Smooth muscle cell (in vitro differentiated cells): Measurements from ENCODE around the gene IMMT. TPM values are rescaled to one million over a fixed set of nuclear protein-coding genes. Genes with fewer than 3 reads are reported as not detected.

ENCODE experiments used
- DNase-seq: peaks from one replicate; lab custom pipeline; 2025; ENCODE audit not compliant: unreplicated experiment; lab: John Stamatoyannopoulos, UW
- H2AFZ ChIP-seq: fragments of 200-600 bp; sonication (generic); 2 replicates; pipeline ENCODE4 v1.6.0; 2016; ENCODE audit warnings: antibody characterized with exemption, low read depth, mild to moderate bottlenecking
- H3F3A ChIP-seq: fragments of 200-600 bp; sonication (generic); 2 replicates; pipeline ENCODE4 v1.6.0; 2017; ENCODE audit warnings: antibody characterized with exemption, low read depth
- H3K27ac ChIP-seq: fragments of 200-600 bp; sonication (generic); 2 replicates; pipeline ENCODE4 v1.5.1; 2016; ENCODE audit warnings: low read depth, mild to moderate bottlenecking
- H3K27me3 ChIP-seq: fragments of 200-600 bp; sonication (generic); 2 replicates; pipeline ENCODE4 v1.6.1; 2016; ENCODE audit warnings: low read depth, mild to moderate bottlenecking
- H3K36me3 ChIP-seq: fragments of 200-600 bp; sonication (generic); 2 replicates; pipeline ENCODE4 v1.5.1; 2016; ENCODE audit warnings: low read depth
- H3K4me1 ChIP-seq: fragments of 200-600 bp; sonication (generic); 2 replicates; pipeline ENCODE4 v1.5.1; 2016; ENCODE audit warnings: low read depth
- H3K4me2 ChIP-seq: fragments of 200-600 bp; sonication (generic); 2 replicates; pipeline ENCODE4 v1.6.0; 2016; ENCODE audit warnings: mild to moderate bottlenecking
- H3K4me3 ChIP-seq: fragments of 200-600 bp; sonication (generic); 2 replicates; pipeline ENCODE4 v1.5.1; 2016; ENCODE audit warnings: mild to moderate bottlenecking
- H3K79me2 ChIP-seq: fragments of 200-600 bp; sonication (generic); 2 replicates; pipeline ENCODE4 v1.6.0; 2016; ENCODE audit warnings: low read depth, mild to moderate bottlenecking
- H3K9ac ChIP-seq: fragments of 200-600 bp; sonication (generic); 2 replicates; pipeline ENCODE4 v1.6.0; 2016; ENCODE audit warnings: low read depth
- H3K9me3 ChIP-seq: fragments of 200-600 bp; sonication (generic); replicated peaks from 2 replicates; pipeline ENCODE4 v1.5.1; 2016; ENCODE audit warnings: low read depth
- H4K20me1 ChIP-seq: fragments of 200-600 bp; sonication (generic); 2 replicates; pipeline ENCODE4 v1.6.0; 2016; ENCODE audit warnings: low read depth
- WGBS: methylation state at CpG from one replicate; pipeline ENCODE4 v1.1.7; 2016; ENCODE audit warnings: low lambda C conversion rate; 5-methylcytosine and 5-hydroxymethylcytosine counted together
- polyA plus RNA-seq: library from polyadenylated mRNA; unstranded; fragments of >200 nt; fragmentation: Nextera tagmentation; extraction: Ambion mirVana; gene quantifications from 2 replicates; pipeline ENCODE4 v1.2.1, GENCODE V29; 2016
- total RNA-seq: library from RNA; depleted of rRNA; stranded (reverse); fragments of >200 nt; gene quantifications from 2 replicates; pipeline ENCODE4 v1.2.3, GENCODE V29; 2014
- TF ChIP-seq, protein P1 (sequence below): fragments of 200-600 bp; sonication (generic); IDR thresholded peaks from 2 replicates; pipeline ENCODE4 v1.5.1; 2017; ENCODE audit warnings: borderline replicate concordance, mild to moderate bottlenecking, antibody characterized with exemption; ENCODE audit not compliant: insufficient read depth, poor library complexity, severe bottlenecking

The IMMT gene
- total and polyA plus RNA-seq, 2 experiments from 2014 or later: 71.1 to 74.5 TPM

DNA sequence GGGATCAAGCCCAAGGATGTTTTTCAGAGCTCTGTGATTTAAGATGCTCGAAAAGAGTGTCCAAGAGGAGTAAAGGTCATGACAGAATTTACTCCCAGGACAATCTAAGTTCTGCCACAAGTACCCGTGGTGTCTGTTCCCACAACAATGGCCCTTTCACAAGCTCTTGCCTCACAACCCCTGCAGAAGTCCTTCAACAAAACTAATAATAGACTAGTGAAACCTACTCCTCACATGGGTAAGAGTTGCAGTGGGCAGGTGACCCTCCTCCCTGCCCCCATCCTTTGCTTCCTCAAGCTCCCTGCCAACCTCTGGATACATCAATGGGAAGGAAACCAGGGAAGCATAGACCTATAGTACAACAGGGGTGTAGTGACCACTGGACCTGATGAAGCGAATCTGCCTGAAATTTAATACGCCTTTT is 54.3 kb downstream of the IMMT start:
- H4K20me1 ChIP-seq: peaks cover 5% of the 10 kb centered on the region
- WGBS: 93% methylated on average over 4 of the region's 4 CpGs
- no peak overlapping the region for H3K4me2 ChIP-seq
- no peaks in the 10 kb centered on the region for H3K4me1 ChIP-seq
- H3K9ac ChIP-seq: no peak overlapping the region
- TF ChIP-seq, protein P1, sequence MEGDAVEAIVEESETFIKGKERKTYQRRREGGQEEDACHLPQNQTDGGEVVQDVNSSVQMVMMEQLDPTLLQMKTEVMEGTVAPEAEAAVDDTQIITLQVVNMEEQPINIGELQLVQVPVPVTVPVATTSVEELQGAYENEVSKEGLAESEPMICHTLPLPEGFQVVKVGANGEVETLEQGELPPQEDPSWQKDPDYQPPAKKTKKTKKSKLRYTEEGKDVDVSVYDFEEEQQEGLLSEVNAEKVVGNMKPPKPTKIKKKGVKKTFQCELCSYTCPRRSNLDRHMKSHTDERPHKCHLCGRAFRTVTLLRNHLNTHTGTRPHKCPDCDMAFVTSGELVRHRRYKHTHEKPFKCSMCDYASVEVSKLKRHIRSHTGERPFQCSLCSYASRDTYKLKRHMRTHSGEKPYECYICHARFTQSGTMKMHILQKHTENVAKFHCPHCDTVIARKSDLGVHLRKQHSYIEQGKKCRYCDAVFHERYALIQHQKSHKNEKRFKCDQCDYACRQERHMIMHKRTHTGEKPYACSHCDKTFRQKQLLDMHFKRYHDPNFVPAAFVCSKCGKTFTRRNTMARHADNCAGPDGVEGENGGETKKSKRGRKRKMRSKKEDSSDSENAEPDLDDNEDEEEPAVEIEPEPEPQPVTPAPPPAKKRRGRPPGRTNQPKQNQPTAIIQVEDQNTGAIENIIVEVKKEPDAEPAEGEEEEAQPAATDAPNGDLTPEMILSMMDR: no peak
- H3K27me3 ChIP-seq: no peaks in the 10 kb centered on the region
- H3K79me2 ChIP-seq: no peaks in the 10 kb centered on the region
- no peak overlapping the region for H3K4me3 ChIP-seq
- no peaks in the 10 kb centered on the region for H3F3A ChIP-seq
- no peak for DNase-seq
- H3K9me3 ChIP-seq: no peaks in the 10 kb centered on the region
- no peak overlapping the region for H2AFZ ChIP-seq
- H3K36me3 ChIP-seq: peaks cover 18% of the 10 kb centered on the region
- no peak overlapping the region for H3K27ac ChIP-seq

DNA sequence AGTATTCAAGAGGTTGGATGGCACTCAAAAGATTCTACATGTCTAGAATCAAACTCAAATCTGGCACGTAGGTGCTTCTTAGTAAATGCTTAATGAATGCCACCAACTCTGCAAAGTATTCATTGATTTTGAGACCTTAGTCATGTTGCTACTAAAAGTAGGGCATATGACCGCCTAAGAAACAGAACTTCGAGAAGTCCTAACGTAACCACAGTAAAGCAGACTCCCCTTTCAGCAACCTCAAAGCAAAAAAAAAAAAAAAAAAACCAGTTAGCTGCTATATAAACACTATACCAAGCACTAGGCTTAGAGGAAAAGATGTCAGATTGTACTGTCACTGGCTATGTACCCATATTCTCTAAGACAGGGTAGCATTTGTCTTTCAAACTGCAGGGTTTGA is 55.3 kb downstream of the IMMT start:
- H3K79me2 ChIP-seq: no peaks in the 10 kb centered on the region
- no peaks in the 10 kb centered on the region for H3K27me3 ChIP-seq
- H3K36me3 ChIP-seq: peaks cover 22% of the 10 kb centered on the region
- H4K20me1 ChIP-seq: no peaks in the 10 kb centered on the region
- no peaks in the 10 kb centered on the region for H3K4me1 ChIP-seq
- TF ChIP-seq, protein P1: no peak
- H3K9ac ChIP-seq: no peak overlapping the region
- H3K4me2 ChIP-seq: no peak overlapping the region
- WGBS: 97% methylated on average over 4 of the region's 4 CpGs
- H3F3A ChIP-seq: no peaks in the 10 kb centered on the region
- DNase-seq: no peak
- H2AFZ ChIP-seq: no peak overlapping the region
- no peaks in the 10 kb centered on the region for H3K9me3 ChIP-seq
- no peak overlapping the region for H3K27ac ChIP-seq
- H3K4me3 ChIP-seq: no peak overlapping the region

DNA sequence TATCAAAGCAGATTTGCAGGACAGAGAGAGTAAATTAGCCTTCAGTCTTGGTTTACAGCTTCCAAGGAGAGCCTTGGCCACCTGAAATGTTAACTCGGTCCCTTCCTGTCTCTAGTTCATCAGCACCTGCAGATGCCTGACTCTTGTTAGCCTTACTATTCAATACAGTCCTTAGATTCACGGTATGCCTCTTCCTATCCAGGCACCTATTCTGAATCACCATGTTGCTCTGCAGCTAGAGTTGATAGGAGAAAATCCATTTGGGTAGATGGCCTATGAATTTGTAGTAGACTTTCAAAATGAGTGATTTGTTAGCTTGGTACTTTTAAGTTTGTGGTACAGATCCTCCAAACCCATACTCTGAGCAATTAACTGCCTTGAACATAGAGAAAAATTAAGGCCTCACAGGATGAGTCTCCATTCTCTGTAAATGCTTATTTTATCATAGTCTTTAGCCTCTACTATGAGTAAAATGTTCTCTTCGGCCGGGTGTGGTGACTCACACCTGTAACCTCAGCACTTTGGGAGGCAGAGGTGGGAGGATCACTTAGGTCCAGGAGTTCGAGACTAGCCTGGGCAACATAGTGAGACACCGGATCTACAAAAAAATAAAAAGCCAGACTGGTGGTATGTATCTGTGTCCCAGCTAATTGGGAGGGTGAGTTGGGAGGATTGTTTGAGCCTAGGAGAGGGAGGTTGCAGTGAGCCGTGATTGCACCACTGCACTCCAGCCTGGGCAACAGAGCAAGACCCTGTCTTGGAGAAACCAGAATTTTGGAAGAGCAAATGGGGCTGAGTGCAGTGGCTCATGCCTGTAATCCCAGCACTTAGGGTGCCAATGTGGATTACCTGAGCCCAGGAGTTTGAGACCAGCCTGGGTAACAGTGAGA is 56.3 kb downstream of the IMMT start:
- Histone ChIP-seq H3K9ac (no peak overlapping the region), H4K20me1 (no peaks in the 10 kb centered on the region), H3K27ac (no peak overlapping the region), H3K4me3 (no peak overlapping the region), H2AFZ (no peak overlapping the region), H3F3A (no peaks in the 10 kb centered on the region), H3K4me2 (no peak overlapping the region), H3K9me3 (no peaks in the 10 kb centered on the region), H3K27me3 (no peaks in the 10 kb centered on the region), H3K4me1 (no peaks in the 10 kb centered on the region), H3K36me3 (peaks cover 32% of the 10 kb centered on the region), H3K79me2 (no peaks in the 10 kb centered on the region)
- DNase-seq: no peak
- 97% methylated on average over 7 of the region's 7 CpGs for WGBS
- TF ChIP-seq, protein P1: no peak

DNA sequence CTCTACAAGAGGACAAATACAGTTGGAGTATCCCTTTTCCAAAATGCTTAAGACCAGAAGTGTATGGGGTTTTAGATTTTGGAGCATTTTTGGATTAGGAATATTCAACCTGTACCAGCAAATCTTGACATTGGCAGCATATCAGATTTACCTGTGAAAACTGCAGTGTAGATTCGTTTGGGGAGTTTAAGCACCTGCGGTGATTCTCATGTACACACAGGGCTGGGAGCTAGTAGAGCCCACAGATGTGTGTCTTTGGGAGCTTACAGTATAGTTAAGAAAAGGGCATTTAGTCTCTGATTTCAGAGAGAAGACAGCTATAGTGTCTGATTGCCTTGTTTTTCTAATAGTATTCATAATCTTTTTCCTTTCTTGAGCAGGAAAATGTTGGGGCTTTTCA is 59.1 kb downstream of the IMMT start:
- Histone ChIP-seq H3K27ac (no peak overlapping the region), H3K36me3 (peaks cover 55% of the 10 kb centered on the region), H3K9me3 (no peaks in the 10 kb centered on the region)

More for the DNA sequence above, 59.1 kb downstream of the IMMT start:
- Histone ChIP-seq H3K79me2 (no peaks in the 10 kb centered on the region), H4K20me1 (no peaks in the 10 kb centered on the region), H2AFZ (no peak overlapping the region), H3K4me1 (no peaks in the 10 kb centered on the region), H3K9ac (no peak overlapping the region), H3K4me2 (no peak overlapping the region), H3K4me3 (no peak overlapping the region), H3K27me3 (no peaks in the 10 kb centered on the region), H3F3A (no peaks in the 10 kb centered on the region)
- WGBS: 93% methylated on average over 2 of the region's 2 CpGs
- TF ChIP-seq, protein P1: no peak
- DNase-seq: no peak
